ENCODE measurements around the gene FBXO48. TPM values are rescaled to one million over a fixed set of nuclear protein-coding genes. Genes with fewer than 3 reads are reported as not detected.

Gene FBXO48
- total RNA-seq, 1 donor from 2014 or later: 1.8 TPM

DNA sequence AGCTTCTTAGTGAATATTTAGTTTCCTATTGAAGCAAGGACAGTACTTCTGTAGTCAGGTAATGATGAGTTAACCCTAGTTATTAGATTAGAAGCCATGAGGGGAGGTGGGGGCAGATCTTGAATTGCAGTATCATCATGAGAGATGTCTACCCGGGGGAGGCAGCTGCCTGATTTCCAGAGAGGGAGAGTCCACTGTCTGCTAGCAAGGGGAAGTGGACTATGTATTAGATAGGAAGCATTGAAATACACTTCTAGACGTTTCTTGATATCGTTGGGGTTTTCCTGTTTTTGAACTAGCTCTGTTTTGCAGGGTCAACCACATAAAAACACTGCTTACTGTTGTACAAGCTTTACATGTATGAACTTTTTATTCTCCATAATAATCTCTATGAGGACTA lies 39.1 kb upstream of the FBXO48 start:
- ATAC-seq (no peak), DNase-seq (no peak)
- H3K4me3 ChIP-seq: no peak overlapping the region
- intact Hi-C loops (cut with DNase I): no loop called here
- H3K36me3 ChIP-seq: no peaks in the 10 kb centered on the region
- no peaks in the 10 kb centered on the region for H3K9me3 ChIP-seq
- H3K27me3 ChIP-seq: no peaks in the 10 kb centered on the region
- no peak overlapping the region for H3K27ac ChIP-seq
- no peaks in the 10 kb centered on the region for H3K4me1 ChIP-seq
- TF ChIP-seq CTCF (IDR thresholded peaks at IDR 0.05): no peak

- Histone ChIP-seq H3K27me3 (no peaks in the 10 kb centered on the region), H3K27ac (no peak overlapping the region), H3K9me3 (no peaks in the 10 kb centered on the region), H3K36me3 (no peaks in the 10 kb centered on the region), H3K4me1 (no peaks in the 10 kb centered on the region), H3K4me3 (no peak overlapping the region)
- ATAC-seq (no peak), DNase-seq (no peak)
- TF ChIP-seq CTCF (IDR thresholded peaks at IDR 0.05): no peak
- intact Hi-C loops (cut with DNase I): no loop called here
These were observed 38.6 kb upstream of the FBXO48 start for GRCh38 chr2:68505603-68506159.

DNA sequence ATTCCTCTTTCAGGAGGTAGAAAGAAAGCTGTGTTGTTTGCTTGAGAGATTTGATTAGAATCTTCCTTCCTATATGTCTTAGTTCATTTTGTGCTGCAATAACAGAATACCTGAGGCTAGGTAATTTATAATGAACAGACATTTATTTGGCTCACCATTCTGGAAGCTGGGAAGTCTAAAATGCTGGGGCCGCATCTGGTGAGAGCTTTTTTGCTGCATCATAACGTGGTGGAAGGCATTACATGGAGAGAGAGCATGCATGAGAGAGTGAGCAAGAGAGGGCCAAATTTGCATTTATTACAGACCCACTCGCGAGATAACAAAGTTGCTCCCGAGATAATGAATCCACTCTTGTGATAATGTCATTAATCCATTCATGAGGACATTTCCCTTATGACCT lies 34.7 kb upstream of the FBXO48 start:
- H3K9me3 ChIP-seq: no peaks in the 10 kb centered on the region
- H3K4me3 ChIP-seq: no peak overlapping the region
- H3K27ac ChIP-seq: no peak overlapping the region
- ATAC-seq: no peak
- H3K4me1 ChIP-seq: no peaks in the 10 kb centered on the region
- no peaks in the 10 kb centered on the region for H3K36me3 ChIP-seq
- intact Hi-C loops (cut with DNase I): no loop called here
- no peaks in the 10 kb centered on the region for H3K27me3 ChIP-seq
- no peak for TF ChIP-seq CTCF (IDR thresholded peaks at IDR 0.05)
- DNase-seq: no peak

DNA sequence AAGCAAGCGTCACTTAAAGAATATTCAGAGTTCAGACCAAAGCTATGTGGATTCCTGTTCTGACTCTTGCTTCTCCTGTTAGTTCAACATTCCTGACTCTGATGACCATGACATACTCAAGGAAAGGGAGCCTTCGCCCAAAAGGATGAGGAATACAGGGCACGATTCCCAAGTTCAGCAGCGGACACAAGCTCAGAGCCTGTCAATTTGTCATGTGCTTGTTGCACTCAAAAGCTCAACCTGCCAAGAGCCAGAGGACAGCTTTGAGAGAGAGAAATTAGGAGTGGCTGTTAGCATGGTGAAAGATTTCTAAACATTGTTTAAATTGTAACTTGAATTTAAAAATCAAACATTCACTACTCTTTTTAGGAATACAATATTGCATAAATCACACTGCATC lies 33.6 kb upstream of the FBXO48 start:
- Histone ChIP-seq H3K9me3 (no peaks in the 10 kb centered on the region), H3K4me3 (no peak overlapping the region), H3K36me3 (no peaks in the 10 kb centered on the region), H3K4me1 (no peaks in the 10 kb centered on the region), H3K27ac (no peak overlapping the region), H3K27me3 (no peaks in the 10 kb centered on the region)
- DNase-seq (no peak), ATAC-seq (no peak)
- no peak for TF ChIP-seq CTCF (IDR thresholded peaks at IDR 0.05)
- intact Hi-C loops (cut with DNase I): no loop called here

DNA sequence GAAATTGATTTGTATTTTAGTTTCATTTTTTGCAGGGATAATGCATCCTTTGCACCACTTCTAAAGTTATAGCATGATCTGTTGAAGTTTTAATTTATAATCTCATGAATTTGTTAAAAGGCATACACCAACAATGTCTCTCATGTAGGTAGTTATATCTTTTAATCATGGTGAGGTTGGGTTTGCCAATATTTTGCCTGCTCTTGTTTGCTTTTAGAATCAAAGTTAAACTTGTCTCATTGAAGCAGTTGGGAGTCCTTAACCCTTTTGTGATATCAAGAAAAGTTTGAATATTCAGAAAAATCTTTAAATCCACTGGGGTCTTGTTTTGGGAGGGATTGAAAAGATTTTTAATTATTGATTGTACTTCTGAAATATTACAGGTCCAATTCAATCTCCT lies 32.0 kb upstream of the FBXO48 start:
- H3K4me3 ChIP-seq: no peak overlapping the region
- no peak for TF ChIP-seq CTCF (IDR thresholded peaks at IDR 0.05)
- ATAC-seq: no peak
- no peaks in the 10 kb centered on the region for H3K4me1 ChIP-seq
- no peak for DNase-seq
- intact Hi-C loops (cut with DNase I): no loop called here
- H3K27me3 ChIP-seq: no peaks in the 10 kb centered on the region
- H3K36me3 ChIP-seq: no peaks in the 10 kb centered on the region
- H3K27ac ChIP-seq: no peak overlapping the region
- H3K9me3 ChIP-seq: no peaks in the 10 kb centered on the region

DNA sequence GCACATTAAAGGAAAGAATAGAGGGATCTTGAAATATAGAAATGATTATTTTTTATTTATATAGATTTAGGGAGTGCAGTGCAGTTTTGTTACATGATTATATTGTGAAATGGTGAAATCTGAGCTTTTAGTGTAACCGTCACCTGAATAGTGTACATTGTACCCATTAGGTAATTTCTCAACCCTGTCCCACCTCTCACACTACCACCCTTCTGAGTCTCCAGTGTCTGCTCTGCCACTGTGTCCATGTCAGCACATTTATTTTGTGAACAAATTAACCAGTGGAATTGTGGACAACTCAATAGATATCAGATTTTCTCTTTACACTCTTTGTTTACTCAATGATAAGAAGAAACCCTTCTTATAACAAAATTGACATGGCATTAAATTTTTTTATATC lies 24.5 kb upstream of the FBXO48 start:
- DNase-seq: no peak
- Histone ChIP-seq H3K27me3 (no peaks in the 10 kb centered on the region), H3K27ac (no peak overlapping the region), H3K9me3 (no peaks in the 10 kb centered on the region), H3K36me3 (no peaks in the 10 kb centered on the region), H3K4me1 (no peaks in the 10 kb centered on the region), H3K4me3 (no peak overlapping the region)
- no peak for TF ChIP-seq CTCF (IDR thresholded peaks at IDR 0.05)
- ATAC-seq: no peak
- intact Hi-C loops (cut with DNase I): no loop called here
